ENCODE data around the gene GTPBP10.
A peak's percentile ranks its signal among the peaks of the same experiment; 100 is the strongest.

The GTPBP10 gene

DNA sequence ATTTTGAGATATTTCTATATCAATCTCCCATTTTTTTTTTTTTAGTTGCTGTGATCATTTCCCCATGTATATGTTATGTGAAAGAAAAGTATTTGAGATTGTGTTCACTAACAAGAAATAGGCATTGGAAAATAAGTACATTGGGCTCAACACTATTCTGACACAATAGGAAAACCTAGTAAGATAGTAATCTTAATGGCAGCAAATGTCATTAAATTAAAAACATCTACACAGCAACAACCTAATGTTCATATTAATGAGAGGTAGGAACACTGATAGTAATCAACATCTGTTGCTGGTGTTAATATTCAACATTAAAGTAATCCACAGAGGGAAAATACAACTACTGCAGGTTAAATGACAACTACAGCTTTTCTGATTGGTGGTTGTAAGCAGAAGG lies 1.5 kb upstream of the GTPBP10 start:
- ATAC-seq, result no peak
- TF ChIP-seq CSDC2 (CRISPR knock-in tag; IDR thresholded peaks at IDR 0.05), result no peak
- TF ChIP-seq, protein P1, sequence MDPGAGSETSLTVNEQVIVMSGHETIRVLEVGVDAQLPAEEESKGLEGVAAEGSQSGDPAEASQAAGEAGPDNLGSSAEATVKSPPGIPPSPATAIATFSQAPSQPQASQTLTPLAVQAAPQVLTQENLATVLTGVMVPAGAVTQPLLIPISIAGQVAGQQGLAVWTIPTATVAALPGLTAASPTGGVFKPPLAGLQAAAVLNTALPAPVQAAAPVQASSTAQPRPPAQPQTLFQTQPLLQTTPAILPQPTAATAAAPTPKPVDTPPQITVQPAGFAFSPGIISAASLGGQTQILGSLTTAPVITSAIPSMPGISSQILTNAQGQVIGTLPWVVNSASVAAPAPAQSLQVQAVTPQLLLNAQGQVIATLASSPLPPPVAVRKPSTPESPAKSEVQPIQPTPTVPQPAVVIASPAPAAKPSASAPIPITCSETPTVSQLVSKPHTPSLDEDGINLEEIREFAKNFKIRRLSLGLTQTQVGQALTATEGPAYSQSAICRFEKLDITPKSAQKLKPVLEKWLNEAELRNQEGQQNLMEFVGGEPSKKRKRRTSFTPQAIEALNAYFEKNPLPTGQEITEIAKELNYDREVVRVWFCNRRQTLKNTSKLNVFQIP (CRISPR knock-in tag; IDR thresholded peaks at IDR 0.05; ENCODE audit: borderline replicate concordance, low read depth), result no peak
- TF ChIP-seq, protein P2, sequence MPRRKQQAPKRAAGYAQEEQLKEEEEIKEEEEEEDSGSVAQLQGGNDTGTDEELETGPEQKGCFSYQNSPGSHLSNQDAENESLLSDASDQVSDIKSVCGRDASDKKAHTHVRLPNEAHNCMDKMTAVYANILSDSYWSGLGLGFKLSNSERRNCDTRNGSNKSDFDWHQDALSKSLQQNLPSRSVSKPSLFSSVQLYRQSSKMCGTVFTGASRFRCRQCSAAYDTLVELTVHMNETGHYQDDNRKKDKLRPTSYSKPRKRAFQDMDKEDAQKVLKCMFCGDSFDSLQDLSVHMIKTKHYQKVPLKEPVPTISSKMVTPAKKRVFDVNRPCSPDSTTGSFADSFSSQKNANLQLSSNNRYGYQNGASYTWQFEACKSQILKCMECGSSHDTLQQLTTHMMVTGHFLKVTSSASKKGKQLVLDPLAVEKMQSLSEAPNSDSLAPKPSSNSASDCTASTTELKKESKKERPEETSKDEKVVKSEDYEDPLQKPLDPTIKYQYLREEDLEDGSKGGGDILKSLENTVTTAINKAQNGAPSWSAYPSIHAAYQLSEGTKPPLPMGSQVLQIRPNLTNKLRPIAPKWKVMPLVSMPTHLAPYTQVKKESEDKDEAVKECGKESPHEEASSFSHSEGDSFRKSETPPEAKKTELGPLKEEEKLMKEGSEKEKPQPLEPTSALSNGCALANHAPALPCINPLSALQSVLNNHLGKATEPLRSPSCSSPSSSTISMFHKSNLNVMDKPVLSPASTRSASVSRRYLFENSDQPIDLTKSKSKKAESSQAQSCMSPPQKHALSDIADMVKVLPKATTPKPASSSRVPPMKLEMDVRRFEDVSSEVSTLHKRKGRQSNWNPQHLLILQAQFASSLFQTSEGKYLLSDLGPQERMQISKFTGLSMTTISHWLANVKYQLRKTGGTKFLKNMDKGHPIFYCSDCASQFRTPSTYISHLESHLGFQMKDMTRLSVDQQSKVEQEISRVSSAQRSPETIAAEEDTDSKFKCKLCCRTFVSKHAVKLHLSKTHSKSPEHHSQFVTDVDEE (CRISPR knock-in tag; IDR thresholded peaks at IDR 0.05), result no peak
- TF ChIP-seq TOX (CRISPR knock-in tag; IDR thresholded peaks at IDR 0.05; ENCODE audit: borderline replicate concordance), result no peak
- no peak for TF ChIP-seq TCF4 (CRISPR knock-in tag; IDR thresholded peaks at IDR 0.05; ENCODE audit: borderline replicate concordance)
- TF ChIP-seq GLIS3 (CRISPR knock-in tag; IDR thresholded peaks at IDR 0.05), result no peak
- no peak for TF ChIP-seq ZFP30 (CRISPR knock-in tag; IDR thresholded peaks at IDR 0.05)
- TF ChIP-seq, protein P3, sequence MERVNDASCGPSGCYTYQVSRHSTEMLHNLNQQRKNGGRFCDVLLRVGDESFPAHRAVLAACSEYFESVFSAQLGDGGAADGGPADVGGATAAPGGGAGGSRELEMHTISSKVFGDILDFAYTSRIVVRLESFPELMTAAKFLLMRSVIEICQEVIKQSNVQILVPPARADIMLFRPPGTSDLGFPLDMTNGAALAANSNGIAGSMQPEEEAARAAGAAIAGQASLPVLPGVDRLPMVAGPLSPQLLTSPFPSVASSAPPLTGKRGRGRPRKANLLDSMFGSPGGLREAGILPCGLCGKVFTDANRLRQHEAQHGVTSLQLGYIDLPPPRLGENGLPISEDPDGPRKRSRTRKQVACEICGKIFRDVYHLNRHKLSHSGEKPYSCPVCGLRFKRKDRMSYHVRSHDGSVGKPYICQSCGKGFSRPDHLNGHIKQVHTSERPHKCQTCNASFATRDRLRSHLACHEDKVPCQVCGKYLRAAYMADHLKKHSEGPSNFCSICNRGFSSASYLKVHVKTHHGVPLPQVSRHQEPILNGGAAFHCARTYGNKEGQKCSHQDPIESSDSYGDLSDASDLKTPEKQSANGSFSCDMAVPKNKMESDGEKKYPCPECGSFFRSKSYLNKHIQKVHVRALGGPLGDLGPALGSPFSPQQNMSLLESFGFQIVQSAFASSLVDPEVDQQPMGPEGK (CRISPR knock-in tag; IDR thresholded peaks at IDR 0.05; ENCODE audit: borderline replicate concordance), result no peak
- no peak for TF ChIP-seq ZFP3 (CRISPR knock-in tag; IDR thresholded peaks at IDR 0.05)
- TF ChIP-seq, protein P4, sequence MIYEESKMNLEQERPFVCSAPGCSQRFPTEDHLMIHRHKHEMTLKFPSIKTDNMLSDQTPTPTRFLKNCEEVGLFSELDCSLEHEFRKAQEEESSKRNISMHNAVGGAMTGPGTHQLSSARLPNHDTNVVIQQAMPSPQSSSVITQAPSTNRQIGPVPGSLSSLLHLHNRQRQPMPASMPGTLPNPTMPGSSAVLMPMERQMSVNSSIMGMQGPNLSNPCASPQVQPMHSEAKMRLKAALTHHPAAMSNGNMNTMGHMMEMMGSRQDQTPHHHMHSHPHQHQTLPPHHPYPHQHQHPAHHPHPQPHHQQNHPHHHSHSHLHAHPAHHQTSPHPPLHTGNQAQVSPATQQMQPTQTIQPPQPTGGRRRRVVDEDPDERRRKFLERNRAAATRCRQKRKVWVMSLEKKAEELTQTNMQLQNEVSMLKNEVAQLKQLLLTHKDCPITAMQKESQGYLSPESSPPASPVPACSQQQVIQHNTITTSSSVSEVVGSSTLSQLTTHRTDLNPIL (CRISPR knock-in tag; IDR thresholded peaks at IDR 0.05; ENCODE audit: low read depth), result no peak
- no peak for TF ChIP-seq RARB (CRISPR knock-in tag; IDR thresholded peaks at IDR 0.05)
- TF ChIP-seq ESRRG (CRISPR knock-in tag; IDR thresholded peaks at IDR 0.05), result no peak
- TF ChIP-seq SNAI2 (CRISPR knock-in tag; IDR thresholded peaks at IDR 0.05), result no peak
- no peak for TF ChIP-seq BACH2 (CRISPR knock-in tag; IDR thresholded peaks at IDR 0.05; ENCODE audit: borderline replicate concordance)
- TF ChIP-seq PPARA (CRISPR knock-in tag; IDR thresholded peaks at IDR 0.05; ENCODE audit: borderline replicate concordance), result no peak

DNA sequence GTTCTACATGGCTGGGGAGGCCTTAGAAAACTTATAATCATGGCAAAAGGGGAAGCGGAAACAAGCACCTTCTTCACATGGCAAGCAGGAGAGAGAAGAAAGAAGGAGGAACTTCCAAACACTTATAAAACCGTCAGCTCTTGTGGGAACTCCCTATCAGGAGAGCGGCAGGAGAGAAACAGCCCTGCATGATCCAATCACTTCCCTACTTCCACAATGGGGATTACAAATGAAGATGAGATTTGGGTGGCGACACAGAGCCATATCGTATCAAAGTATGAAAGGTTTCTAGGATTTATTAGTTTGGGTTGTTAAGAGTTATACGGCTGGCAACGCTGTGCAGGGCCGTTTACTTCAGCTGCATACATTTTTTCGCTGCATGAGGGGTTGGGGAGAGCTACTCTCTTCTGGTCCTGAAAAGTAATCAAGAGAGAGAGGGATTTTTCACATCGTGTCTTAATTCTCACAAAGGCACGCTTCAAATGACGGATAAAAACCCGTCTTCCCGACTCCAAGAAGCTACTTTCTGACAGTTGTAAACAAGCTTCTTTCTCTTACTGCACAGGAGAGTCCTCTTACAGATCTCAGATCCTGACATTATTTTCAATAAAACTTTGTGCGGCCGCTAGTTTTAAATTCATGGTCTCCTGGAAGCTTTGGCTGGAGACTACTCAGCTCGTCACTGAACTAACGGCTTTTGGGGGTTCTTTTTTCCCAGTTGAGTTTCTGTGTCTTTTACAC lies 751 bp upstream of the GTPBP10 start:
- TF ChIP-seq, protein P4 (CRISPR knock-in tag; IDR thresholded peaks at IDR 0.05; ENCODE audit: low read depth), result no peak
- TF ChIP-seq TOX (CRISPR knock-in tag; IDR thresholded peaks at IDR 0.05; ENCODE audit: borderline replicate concordance) (no peak), ZNF565 (CRISPR knock-in tag; conservative IDR thresholded peaks at IDR 0.05; ENCODE audit: low read depth) (no peak), ESRRG (CRISPR knock-in tag; IDR thresholded peaks at IDR 0.05) (no peak)
- ATAC-seq, result peak; percentile 69

DNA sequence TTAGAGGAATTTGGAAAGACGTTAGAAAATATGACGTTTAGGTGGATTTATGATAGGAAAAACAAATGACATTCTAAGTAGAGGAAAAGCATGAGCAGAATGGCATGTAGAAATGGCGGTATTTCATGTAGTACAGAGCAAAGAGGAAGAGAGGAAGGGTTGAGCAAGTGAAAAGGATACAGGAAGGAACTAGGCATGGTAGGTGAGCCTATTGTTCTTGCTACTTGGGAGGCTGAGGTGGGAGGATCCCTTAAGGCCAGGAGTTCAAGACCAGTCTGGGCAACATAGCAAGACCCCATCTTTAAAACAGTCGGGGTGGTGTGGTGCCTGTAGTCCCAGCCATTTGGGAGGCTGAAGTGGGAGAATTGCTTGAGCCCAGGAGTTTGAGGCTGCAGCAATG lies 1.2 kb downstream of the GTPBP10 start:
- no peak for ATAC-seq
- no peak for TF ChIP-seq SNAI2 (CRISPR knock-in tag; IDR thresholded peaks at IDR 0.05)
- no peak for TF ChIP-seq TCF4 (CRISPR knock-in tag; IDR thresholded peaks at IDR 0.05; ENCODE audit: borderline replicate concordance)
- TF ChIP-seq, protein P1 (CRISPR knock-in tag; IDR thresholded peaks at IDR 0.05; ENCODE audit: borderline replicate concordance, low read depth), result no peak
- no peak for TF ChIP-seq ZNF565 (CRISPR knock-in tag; conservative IDR thresholded peaks at IDR 0.05; ENCODE audit: low read depth)
- TF ChIP-seq CSDC2 (CRISPR knock-in tag; IDR thresholded peaks at IDR 0.05), result no peak
- TF ChIP-seq PPARA (CRISPR knock-in tag; IDR thresholded peaks at IDR 0.05; ENCODE audit: borderline replicate concordance), result no peak
- TF ChIP-seq, protein P2 (CRISPR knock-in tag; IDR thresholded peaks at IDR 0.05), result no peak
- no peak for TF ChIP-seq ZNF70 (CRISPR knock-in tag; IDR thresholded peaks at IDR 0.05)
- no peak for TF ChIP-seq ARNTL (CRISPR knock-in tag; IDR thresholded peaks at IDR 0.05; ENCODE audit: borderline replicate concordance, low read depth)
- no peak for TF ChIP-seq GLIS3 (CRISPR knock-in tag; IDR thresholded peaks at IDR 0.05)
- TF ChIP-seq ZNF8 (CRISPR knock-in tag; IDR thresholded peaks at IDR 0.05), result no peak
- no peak for TF ChIP-seq TOX (CRISPR knock-in tag; IDR thresholded peaks at IDR 0.05; ENCODE audit: borderline replicate concordance)
- TF ChIP-seq BACH2 (CRISPR knock-in tag; IDR thresholded peaks at IDR 0.05; ENCODE audit: borderline replicate concordance), result no peak
- no peak for TF ChIP-seq ISL1 (CRISPR knock-in tag; IDR thresholded peaks at IDR 0.05)

Data from SK-N-SH treated with all-trans-retinoic acid at 6 μM for 48 hours (cell line).